Skeletal muscle tissue (tissue), 4 donors: ENCODE measurements around the gene CCDC201. TPM values are rescaled to one million over a fixed set of nuclear protein-coding genes. Genes with fewer than 3 reads are reported as not detected.
"Not testable (repeated sequence)": the region's sequence is repeated elsewhere in the genome, so short reads cannot be mapped to it uniquely, and the experiment has no call there.

Source experiments
- H3K27ac ChIP-seq: one replicate; pipeline ENCODE4 v1.7.0; 2013; ENCODE audit warnings: mild to moderate bottlenecking, low read depth, low read length, inconsistent platforms
- H3K27me3 ChIP-seq, 3 donors: one replicate each; pipeline ENCODE4 v1.7.0; 2013; ENCODE audit warnings: low read length in 3 of 3; ENCODE audit not compliant: control insufficient read depth in 3 of 3, insufficient read depth in 3 of 3
- H3K36me3 ChIP-seq, 3 donors: one replicate each; pipeline ENCODE4 v1.7.0; 2013; ENCODE audit warnings: low read length in 3 of 3; ENCODE audit not compliant: control insufficient read depth in 3 of 3, insufficient read depth in 3 of 3
- H3K4me1 ChIP-seq, 3 donors: one replicate each; pipeline ENCODE4 v1.7.0; 2013; ENCODE audit warnings: low read length in 3 of 3, mild to moderate bottlenecking in 3 of 3; ENCODE audit not compliant: control insufficient read depth in 3 of 3, insufficient read depth in 3 of 3
- H3K4me3 ChIP-seq, 3 donors: one replicate each; pipeline ENCODE4 v1.7.0; 2013; ENCODE audit warnings: low read length in 3 of 3
- H3K9ac ChIP-seq, 3 donors: one replicate each; pipeline ENCODE4 v1.7.0; 2013; ENCODE audit warnings: low read length in 3 of 3, mild to moderate bottlenecking in 3 of 3, moderate library complexity in 2 of 3, low read depth in 1 of 3
- H3K9me3 ChIP-seq, 3 donors: one replicate each; pipeline ENCODE4 v1.7.0; 2013; ENCODE audit warnings: low read length in 3 of 3; ENCODE audit not compliant: control insufficient read depth in 3 of 3
- total RNA-seq: library from RNA; depleted of rRNA; stranded (reverse); fragments of >200 nt; gene quantifications from one replicate; pipeline ENCODE4 v1.2.3, GENCODE V29; 2014
- donor health status: Osteomylitis.

Gene CCDC201
- total RNA-seq, 1 donor from 2014 or later, result not detected

DNA sequence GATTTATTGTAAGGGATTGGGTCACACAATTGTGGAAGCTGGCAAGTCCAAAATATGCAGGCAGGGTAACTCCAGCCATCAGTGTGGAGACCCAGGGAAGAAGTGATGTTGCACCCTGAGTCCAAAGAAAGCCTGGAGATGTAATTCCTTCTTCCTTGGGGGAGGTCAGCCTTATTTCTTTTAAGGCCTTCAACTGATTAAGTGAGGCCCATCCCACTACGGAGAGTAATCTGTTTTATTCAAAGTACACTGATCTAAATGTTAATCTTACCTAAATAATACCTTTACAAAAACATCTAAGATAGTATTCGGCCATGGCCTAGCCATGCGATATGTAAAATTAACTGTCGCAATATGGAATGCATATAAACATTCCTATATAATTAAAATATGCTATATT lies 16.0 kb downstream of the CCDC201 start:
- not testable (repeated sequence) for H3K27me3 ChIP-seq, H3K9me3 ChIP-seq, H3K27ac ChIP-seq, H3K9ac ChIP-seq, H3K36me3 ChIP-seq, H3K4me1 ChIP-seq, H3K4me3 ChIP-seq

DNA sequence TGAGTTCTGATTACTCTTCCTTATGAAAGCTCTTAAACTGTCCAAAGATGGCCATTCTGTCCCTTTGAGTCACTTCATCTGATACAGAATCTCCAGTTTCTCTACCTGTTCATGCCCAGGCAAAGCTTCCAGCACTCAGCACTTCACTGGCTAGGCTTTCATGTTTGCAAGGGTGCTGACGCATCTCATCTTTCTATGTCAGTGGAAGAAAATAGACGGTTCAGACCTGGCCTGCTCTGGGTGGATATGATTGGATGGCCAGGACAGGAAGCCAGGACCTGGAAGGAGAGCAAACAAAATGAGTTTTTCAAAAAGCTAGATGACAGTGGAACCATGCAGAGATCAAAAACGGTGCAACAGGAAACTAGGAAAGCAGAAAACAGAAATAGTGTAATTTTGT lies 17.2 kb downstream of the CCDC201 start:
- not testable (repeated sequence) for H3K36me3 ChIP-seq, H3K4me1 ChIP-seq, H3K27me3 ChIP-seq, H3K9me3 ChIP-seq, H3K4me3 ChIP-seq, H3K9ac ChIP-seq, H3K27ac ChIP-seq

DNA sequence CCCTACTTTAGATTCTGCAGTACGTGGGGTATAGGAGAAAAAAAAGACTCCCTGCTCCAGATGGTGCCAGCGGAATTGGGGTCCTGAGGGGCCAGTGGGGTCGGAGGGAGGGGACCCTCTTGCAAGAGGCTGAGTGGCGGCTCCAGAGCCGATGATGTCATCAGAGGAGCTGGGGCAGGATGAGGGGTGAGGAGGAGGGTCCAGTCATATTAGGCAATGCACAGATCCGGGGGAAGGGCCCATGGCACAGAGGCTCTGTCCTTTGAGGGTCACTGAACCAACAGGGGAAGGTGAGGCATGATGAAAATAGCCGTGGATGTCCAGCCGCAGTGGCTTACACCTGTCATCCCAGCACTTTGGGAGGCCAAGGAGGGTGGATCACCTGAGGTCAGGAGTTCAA lies 19.4 kb downstream of the CCDC201 start:
- not testable (repeated sequence) for H3K36me3 ChIP-seq, H3K27me3 ChIP-seq, H3K27ac ChIP-seq, H3K4me1 ChIP-seq, H3K4me3 ChIP-seq, H3K9me3 ChIP-seq, H3K9ac ChIP-seq

DNA sequence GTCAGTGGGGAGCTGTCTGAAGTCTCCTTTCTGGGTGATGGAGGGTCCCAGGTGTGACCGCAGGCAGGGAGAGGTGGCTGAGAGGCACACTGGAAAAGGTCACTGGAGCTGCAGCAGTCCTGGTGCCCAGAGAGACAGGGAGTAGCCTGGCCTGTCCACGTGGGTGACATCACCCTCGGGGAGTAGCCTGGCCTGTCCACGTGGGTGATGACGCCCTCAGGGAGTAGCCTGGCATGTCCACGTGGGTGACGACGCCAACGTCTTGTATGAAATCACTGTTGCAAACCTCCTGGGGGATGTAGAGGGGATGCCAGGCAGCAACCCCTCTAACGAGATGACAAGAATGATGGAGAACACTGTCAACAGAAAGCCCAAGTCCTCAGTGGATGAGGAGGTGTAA lies 19.9 kb downstream of the CCDC201 start:
- not testable (repeated sequence) for H3K9ac ChIP-seq, H3K36me3 ChIP-seq, H3K9me3 ChIP-seq, H3K4me3 ChIP-seq, H3K27ac ChIP-seq, H3K4me1 ChIP-seq, H3K27me3 ChIP-seq

DNA sequence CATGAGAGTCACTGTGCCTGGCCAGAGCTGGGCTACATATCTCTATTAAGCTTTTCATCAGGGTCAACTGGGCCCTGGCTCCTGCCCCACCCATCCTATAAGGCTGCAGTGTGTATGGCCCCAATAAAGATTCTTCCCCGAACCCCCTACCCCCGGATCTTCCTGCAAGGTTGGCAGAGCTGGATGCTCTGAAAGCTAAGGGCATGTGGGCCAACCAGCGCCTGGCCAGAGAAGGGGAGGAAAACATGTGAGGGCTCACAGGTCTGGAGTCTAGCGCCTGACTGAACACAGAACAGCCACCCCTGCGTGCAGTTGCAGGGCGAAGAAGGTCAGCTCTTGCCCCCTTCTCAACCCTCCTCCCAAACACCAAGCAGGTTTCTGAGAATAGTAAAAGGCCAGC lies 24.1 kb downstream of the CCDC201 start:
- not testable (repeated sequence) for H3K9ac ChIP-seq, H3K9me3 ChIP-seq, H3K27ac ChIP-seq, H3K27me3 ChIP-seq, H3K4me1 ChIP-seq, H3K4me3 ChIP-seq, H3K36me3 ChIP-seq

DNA sequence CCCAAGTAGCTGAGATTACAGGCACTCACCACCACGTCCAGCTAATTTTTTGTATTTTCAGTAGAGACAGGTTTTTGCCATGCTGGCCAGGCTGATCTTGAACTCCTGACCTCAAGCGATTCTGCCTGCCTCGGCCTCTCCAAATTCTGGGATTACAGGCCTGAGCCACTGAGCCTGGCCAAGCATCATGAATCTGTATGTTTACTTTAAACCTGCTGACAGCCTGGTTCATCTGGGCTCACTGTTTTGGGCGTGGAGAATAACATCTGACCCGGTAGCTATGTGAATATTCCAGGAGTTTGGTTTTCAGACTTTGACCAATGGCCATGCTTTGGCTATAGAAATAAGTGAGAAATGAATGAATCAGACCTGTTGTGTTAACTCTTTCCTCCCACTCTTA lies 26.3 kb downstream of the CCDC201 start:
- not testable (repeated sequence) for H3K27me3 ChIP-seq, H3K27ac ChIP-seq, H3K4me3 ChIP-seq, H3K9me3 ChIP-seq, H3K36me3 ChIP-seq, H3K9ac ChIP-seq, H3K4me1 ChIP-seq

DNA sequence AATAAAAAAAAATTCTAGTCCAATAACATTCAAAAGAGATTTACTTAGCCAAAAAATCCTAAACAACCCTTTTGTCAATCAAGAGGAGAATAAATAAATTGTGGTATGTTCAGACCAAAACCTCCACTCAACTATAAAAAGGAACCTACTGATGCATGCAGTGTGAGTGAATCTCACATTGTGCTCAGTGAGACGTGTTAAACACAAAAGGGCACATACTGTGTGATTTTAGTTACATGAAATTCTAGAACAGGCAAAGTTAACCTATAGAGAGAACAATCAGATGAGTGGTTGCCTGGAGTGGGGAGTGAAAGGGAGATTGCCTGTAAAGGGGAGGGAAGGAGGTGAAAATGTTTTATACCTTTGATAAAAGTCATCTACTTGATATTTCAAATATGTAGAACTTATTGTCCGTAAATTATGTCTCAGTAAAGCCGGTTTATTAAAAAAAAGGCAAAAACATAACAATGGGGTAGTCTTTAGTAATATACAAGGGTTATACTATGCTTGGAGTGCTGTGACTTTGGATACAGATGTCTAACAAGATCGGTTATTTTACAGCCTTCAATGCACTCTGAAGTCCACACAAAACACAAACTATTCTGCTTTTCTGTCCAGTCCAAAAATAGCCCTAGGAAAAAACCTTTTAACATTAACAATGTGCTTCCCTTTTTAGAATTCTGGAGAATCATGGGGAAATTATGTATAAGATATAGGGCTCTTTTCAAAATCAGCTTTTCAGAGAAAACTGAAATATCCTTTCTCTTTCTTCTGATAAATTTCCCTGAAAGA lies 30.8 kb downstream of the CCDC201 start:
- H3K27me3 ChIP-seq, H3K4me1 ChIP-seq, H3K36me3 ChIP-seq, H3K4me3 ChIP-seq, H3K27ac ChIP-seq, H3K9me3 ChIP-seq, H3K9ac ChIP-seq: not testable (repeated sequence)

DNA sequence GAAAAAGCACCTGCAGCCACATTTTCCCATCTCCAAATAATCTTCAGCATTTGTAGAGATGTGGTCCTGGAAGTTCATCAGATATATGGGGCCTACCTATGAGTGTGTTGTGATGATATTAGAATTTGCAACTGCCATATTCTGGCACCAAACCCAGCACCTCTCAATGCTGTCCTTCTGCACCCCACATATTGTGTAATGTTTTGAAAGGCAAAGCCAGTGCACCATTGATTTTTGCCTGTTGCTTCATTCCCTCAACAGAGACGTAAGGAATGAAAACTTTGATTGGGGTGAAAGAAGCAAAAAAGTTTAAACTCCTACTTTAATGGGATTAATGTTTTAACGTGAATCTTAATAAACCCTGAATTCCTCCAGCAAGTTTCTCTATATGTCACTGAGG lies 34.0 kb downstream of the CCDC201 start:
- H3K4me3 ChIP-seq, H3K27ac ChIP-seq, H3K36me3 ChIP-seq, H3K9ac ChIP-seq, H3K9me3 ChIP-seq, H3K4me1 ChIP-seq, H3K27me3 ChIP-seq: not testable (repeated sequence)

DNA sequence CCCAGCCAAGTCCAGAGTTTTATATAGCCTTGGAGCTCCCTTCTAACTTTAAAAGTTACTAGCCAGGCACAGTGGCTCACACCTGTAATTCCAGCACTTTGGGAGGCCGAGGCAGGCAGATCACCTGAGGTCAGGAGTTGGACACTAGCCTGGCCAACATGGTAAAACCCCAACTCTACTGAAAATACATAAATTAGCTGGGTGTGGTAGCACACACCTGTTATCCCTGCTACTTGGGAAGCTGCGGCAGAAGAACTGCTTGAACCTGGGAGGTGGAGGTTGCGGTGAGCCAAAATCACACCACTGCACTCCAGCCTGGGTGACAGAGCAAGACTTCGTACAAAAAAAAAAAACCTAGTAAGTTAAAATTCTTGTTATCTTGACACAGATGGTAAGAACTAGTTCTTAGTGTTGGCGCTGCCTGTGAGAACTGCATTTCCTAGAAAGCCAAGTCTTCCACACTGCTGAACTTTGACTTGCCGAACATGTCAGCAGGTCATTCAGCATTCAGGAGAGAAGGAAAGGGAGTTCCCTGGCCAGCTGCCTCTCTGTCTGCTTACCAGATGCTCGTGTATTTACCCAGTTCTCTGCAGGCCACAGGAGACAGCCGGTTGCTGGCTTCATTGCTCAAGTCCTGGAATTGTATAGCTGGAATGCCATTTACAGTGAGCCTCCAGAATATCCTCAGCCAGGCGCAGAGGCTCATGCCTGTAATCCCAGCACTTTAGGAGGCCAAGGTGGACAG lies 40.3 kb downstream of the CCDC201 start:
- not testable (repeated sequence) for H3K9ac ChIP-seq, H3K36me3 ChIP-seq, H3K27ac ChIP-seq, H3K4me3 ChIP-seq, H3K4me1 ChIP-seq, H3K9me3 ChIP-seq, H3K27me3 ChIP-seq

DNA sequence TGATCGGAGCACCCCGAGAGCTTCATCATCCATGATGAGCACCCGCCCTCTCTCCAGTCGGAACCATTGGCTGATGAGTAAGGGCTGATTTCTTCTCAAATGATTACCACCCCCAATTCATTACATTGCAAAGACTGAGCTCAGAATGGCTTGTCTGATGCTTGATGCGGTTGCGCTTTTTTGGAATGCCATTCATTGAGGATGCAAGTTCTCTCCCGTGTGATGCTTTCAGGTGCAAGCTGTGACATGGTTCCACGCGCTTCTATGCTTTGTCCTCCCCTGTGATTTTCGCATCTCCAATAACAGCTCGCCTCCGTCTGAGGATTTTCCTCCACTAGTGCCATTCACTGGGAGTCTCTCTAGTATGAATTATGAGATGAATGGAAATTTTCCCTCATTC lies 43.0 kb downstream of the CCDC201 start:
- H3K4me1 ChIP-seq, H3K27me3 ChIP-seq, H3K4me3 ChIP-seq, H3K9ac ChIP-seq, H3K27ac ChIP-seq, H3K9me3 ChIP-seq, H3K36me3 ChIP-seq: not testable (repeated sequence)
